Measurements from ENCODE around the gene SLC22A17. TPM values are rescaled to one million over a fixed set of nuclear protein-coding genes. Genes with fewer than 3 reads are reported as not detected.

The SLC22A17 gene
- total and polyA plus RNA-seq, 10 donors, result 5.1 to 13.7 (median 7.7) TPM

- Histone ChIP-seq H3K4me1 (no peaks in the 10 kb centered on the region), H3K4me3 (no peak overlapping the region), H3K27me3 (replicated peaks in 1 of 7) (peaks cover 0 to 3% (median 0%) of the 10 kb centered on the region in 7 donors), H3K9me3 (peaks cover 0 to 10% (median 3%) of the 10 kb centered on the region in 8 donors), H3K27ac (no peak overlapping the region), H3K36me3 (no peaks in the 10 kb centered on the region)
- intact Hi-C loops (cut with DNase I; ENCODE audit: low total_unique reads), result no loop called here
- no peak for DNase-seq
- 49 to 76% (median 58%) methylated on average over 3 of the region's 3 CpGs for WGBS, 5 donors
- TF ChIP-seq CTCF (IDR thresholded peaks at IDR 0.05 in 8 of 11, conservative IDR thresholded peaks at IDR 0.05 in 3 of 11) (no peak), POLR2AphosphoS5 (IDR thresholded peaks at IDR 0.05) (no peak), POLR2A (IDR thresholded peaks at IDR 0.05) (no peak)
Measured at GRCh38 chr14:23344481-23344880, 8.2 kb downstream of the SLC22A17 start.

DNA sequence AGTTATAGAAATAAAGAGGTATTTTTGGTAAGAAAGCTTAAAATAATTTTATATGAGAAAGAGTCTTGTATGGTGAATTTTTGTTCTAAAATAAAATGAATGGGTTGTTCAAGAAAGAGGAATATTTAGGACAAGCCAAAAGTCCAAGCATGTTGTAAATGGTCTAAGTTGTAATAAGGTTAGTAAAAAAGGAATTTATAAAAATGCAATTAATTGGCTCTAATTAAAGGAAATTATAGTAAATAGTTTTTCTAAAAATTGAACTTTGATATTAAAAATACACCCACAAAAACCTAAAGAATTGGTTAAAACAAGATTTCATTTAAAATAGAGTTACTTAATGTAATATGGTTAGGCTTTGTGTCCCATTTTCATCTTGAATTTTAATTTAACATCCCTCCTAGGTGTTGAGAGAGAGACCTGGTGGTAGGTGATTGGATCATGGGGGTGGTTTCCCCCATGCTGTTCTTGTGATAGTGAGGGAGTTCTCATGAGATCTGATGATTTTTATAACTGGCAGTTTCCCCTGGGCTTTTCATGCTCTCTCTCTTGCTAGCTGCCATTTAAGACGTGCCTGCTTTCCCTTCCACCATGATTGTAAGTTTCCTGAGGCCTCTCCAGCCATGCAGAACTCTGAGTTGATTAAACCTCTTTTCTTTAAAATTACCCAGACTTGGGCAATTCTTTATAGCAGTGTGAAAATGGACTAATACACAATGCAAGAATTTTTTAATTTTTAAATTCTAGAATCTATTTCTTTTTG lies 13.0 kb downstream of the SLC22A17 start:
- Histone ChIP-seq H3K27ac (no peak overlapping the region), H3K4me3 (no peak overlapping the region), H3K27me3 (replicated peaks in 1 of 7) (peaks cover 0 to 9% (median 0%) of the 10 kb centered on the region in 7 donors), H3K36me3 (no peaks in the 10 kb centered on the region), H3K4me1 (no peaks in the 10 kb centered on the region), H3K9me3 (peaks cover 0 to 18% (median 6%) of the 10 kb centered on the region in 8 donors)
- 74 to 87% (median 84%) methylated on average over 1 of the region's 1 CpG for WGBS, 5 donors
- intact Hi-C loops (cut with DNase I; ENCODE audit: low total_unique reads), result no loop called here
- no peak for TF ChIP-seq POLR2A (IDR thresholded peaks at IDR 0.05)
- TF ChIP-seq CTCF (IDR thresholded peaks at IDR 0.05 in 8 of 11, conservative IDR thresholded peaks at IDR 0.05 in 3 of 11), result no peak
- TF ChIP-seq POLR2AphosphoS5 (IDR thresholded peaks at IDR 0.05), result no peak
- DNase-seq, result no peak

DNA sequence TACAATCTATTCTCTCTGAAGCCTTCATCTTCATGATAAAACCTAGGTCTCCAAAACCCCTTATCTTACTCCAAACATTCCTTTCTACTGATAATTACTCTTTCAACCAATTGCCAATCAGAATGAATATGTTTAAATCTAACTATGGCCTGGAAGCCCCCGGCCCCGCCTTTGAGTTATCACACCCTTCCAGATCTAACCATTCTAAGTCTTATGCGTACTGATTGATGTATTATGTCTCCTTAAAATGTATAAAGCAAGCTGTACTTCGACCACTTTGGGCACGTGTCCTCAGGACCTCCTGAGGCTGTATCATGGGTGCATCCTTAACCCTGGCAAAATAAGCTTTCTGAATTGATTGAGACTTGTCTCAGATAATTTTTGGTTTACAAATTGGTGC lies 17.1 kb downstream of the SLC22A17 start:
- TF ChIP-seq CTCF (IDR thresholded peaks at IDR 0.05 in 8 of 11, conservative IDR thresholded peaks at IDR 0.05 in 3 of 11), result no peak
- TF ChIP-seq POLR2A (IDR thresholded peaks at IDR 0.05), result no peak
- no peak for TF ChIP-seq POLR2AphosphoS5 (IDR thresholded peaks at IDR 0.05)
- H3K4me1 ChIP-seq, result no peaks in the 10 kb centered on the region
- peaks cover 0 to 18% (median 6%) of the 10 kb centered on the region in 8 donors for H3K9me3 ChIP-seq
- H3K27ac ChIP-seq, result no peak overlapping the region
- H3K4me3 ChIP-seq, result no peak overlapping the region
- intact Hi-C loops (cut with DNase I; ENCODE audit: low total_unique reads), result no loop called here
- WGBS, 5 donors, result 83 to 88% (median 86%) methylated on average over 5 of the region's 5 CpGs
- peaks cover 0 to 6% (median 0%) of the 10 kb centered on the region in 7 donors for H3K27me3 ChIP-seq (replicated peaks in 1 of 7)
- no peak for DNase-seq
- H3K36me3 ChIP-seq, result no peaks in the 10 kb centered on the region

DNA sequence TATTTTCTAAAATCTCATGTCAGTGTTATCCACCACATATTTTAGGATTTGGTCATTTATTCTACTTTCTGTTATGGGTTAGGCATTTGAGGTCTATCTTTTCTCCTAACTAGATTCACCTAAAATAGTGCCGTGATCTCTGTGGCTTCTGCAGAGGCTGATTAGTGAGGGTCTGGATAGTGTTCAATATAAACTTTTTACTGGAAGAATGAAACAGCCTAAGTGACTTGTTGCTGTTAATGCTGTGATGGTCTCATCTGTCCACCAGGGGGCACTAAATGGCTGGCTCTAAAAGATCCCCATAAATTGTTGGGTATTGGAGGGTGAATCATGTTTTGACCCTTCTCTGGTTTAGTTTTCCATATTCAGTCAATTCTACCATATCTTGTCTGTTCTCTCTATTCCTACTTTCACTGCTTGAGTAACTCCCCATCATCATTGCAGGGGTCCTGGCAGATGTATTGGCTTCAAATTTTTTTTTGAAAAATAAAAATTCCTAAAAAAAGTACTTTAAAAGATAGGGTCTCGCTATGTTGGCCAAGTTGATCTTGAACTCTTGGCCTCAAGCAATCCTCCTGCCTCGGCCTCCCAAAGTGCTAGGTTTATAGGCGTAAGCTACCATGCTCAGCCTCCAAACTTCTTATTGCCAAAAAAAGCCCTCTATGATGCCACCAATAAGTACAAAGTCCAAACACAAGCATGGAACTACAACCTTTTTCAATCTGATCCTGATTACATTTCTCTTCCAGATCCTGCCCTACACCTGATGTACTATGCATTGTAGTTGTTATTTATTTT lies 24.5 kb downstream of the SLC22A17 start:
- TF ChIP-seq CTCF (IDR thresholded peaks at IDR 0.05 in 8 of 11, conservative IDR thresholded peaks at IDR 0.05 in 3 of 11), result peak; percentile 62 to 90 (median 86)
- TF ChIP-seq POLR2AphosphoS5 (IDR thresholded peaks at IDR 0.05), result no peak
- Histone ChIP-seq H3K27me3 (replicated peaks in 1 of 7) (no peaks in the 10 kb centered on the region), H3K9me3 (no peaks in the 10 kb centered on the region), H3K27ac (no peak overlapping the region), H3K4me3 (no peak overlapping the region), H3K4me1 (peaks cover 5 to 23% (median 13%) of the 10 kb centered on the region in 6 donors), H3K36me3 (peaks cover 8 to 37% (median 27%) of the 10 kb centered on the region in 6 donors)
- 45 to 50% (median 47%) methylated on average over 4 of the region's 4 CpGs for WGBS, 5 donors
- DNase-seq, result no peak
- intact Hi-C loops (cut with DNase I; ENCODE audit: low total_unique reads), result loop anchor here (5.0 to 10.0 kb wide), 3 partner anchors 49 to 237 kb away; partner anchors contain the start of genes AP1G2, CMTM5 and NGDN
